Measurements from ENCODE around the gene TECR.
A peak's percentile ranks its signal among the peaks of the same experiment; 100 is the strongest.
"Not testable (repeated sequence)": the region's sequence is repeated elsewhere in the genome, so short reads cannot be mapped to it uniquely, and the experiment has no call there.

Gene TECR

DNA sequence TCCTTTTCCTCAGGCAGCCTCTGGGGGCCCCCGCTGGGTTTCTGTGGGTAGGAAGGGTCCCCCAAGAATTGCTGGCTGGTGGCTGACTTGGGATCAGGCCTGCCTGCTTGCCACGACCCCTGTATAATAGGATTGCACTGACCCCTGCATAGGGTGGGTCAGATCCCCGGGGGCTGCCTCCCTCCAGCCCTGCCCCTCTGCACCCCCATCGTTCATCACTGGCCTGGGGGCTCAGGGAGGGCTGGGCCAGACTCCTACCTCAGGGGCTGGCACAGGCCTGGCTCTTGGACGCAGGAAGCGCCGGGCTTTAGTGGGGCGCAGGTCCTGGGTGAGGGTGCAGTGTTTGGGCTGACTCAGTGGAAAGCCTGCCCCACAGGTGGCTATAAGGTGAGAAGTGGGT lies 31.9 kb downstream of the TECR start:
- no peak overlapping the region for H3K27ac ChIP-seq
- H3K27me3 ChIP-seq (ENCODE audit: insufficient read depth, low read depth, severe bottlenecking): no peaks in the 10 kb centered on the region
- H3K9me3 ChIP-seq (ENCODE audit: severe bottlenecking): no peaks in the 10 kb centered on the region
- no peak for DNase-seq
- no peak for TF ChIP-seq CTCF (IDR thresholded peaks at IDR 0.05; ENCODE audit: low read depth, low read length)
- H3K36me3 ChIP-seq: peaks cover 35% of the 10 kb centered on the region
- no peak overlapping the region for H3K4me3 ChIP-seq (ENCODE audit: low read depth, low read length)

DNA sequence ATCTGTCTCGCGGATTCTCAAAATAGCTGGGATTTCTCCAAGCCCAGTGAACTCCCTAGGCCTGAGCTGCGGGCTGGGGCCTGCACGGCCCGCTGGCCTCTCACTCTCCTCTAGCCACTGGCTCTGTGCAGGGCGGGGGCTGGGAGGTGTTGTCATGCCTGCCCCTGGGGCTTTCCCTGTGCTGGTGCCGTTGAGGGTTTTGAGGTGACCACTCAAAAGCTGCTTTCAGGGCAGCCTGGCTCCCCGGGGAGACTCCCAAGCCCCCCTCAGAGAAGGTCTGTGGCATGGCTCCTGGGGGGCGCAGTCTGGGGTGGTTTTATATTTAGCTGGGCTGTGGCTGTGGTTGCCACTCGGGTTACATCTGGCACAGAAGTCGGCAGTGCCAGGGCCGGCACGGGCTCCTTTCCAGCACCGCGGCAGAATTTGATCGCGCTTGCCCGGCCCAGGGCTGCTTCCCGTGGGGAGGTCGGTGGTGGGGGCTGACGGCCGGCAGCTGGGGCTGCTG lies 32.5 kb downstream of the TECR start:
- H3K27me3 ChIP-seq (ENCODE audit: insufficient read depth, low read depth, severe bottlenecking): no peaks in the 10 kb centered on the region
- no peak overlapping the region for H3K27ac ChIP-seq
- no peak for TF ChIP-seq CTCF (IDR thresholded peaks at IDR 0.05; ENCODE audit: low read depth, low read length)
- H3K36me3 ChIP-seq: peaks cover 38% of the 10 kb centered on the region
- no peak overlapping the region for H3K4me3 ChIP-seq (ENCODE audit: low read depth, low read length)
- no peaks in the 10 kb centered on the region for H3K9me3 ChIP-seq (ENCODE audit: severe bottlenecking)
- no peak for DNase-seq

DNA sequence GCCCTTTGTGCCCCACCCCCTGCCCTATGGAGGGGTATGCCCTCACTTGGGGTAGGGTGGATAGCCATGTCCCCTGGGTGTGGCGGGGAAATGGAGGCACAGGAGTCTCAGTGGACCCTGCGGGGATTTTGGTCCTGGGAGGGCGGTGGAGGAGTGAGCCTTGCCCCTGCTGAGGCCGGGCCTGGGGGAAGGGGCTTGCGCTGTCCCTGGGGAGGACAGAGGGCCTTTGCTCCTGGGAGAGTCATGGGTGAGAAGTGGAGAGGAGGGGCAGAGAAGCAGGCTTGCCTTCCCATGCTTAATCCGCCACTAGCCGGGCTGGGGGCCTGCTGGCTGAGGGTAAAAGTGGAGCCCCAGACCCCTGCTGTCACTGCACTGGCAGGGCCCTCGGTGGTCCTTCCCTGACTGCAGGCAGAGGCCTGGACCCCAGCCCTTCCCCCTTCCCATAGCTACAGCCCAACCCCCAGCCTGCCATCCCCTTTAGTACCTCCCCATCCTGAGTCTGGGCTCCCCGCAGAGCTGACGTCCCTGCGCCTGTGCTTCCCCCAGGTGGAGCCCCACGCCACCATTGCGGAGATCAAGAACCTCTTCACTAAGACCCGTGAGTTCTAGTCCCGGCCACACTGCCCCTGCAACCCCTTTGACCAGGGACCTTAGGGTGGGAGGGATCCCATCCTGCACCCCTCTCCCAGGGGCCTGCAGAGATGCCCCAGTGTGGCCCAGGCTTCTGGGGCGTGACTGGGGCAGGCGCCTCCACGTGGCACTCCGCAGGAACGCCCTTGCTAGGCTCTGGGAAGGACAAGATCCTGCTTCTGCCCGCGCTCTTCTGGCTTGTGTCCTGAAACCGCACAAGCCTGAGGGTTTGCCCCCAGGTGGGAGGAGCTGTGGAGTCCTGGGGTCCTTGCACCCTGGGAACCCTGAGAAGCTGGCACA lies 33.5 kb downstream of the TECR start:
- H3K27ac ChIP-seq: no peak overlapping the region
- no peaks in the 10 kb centered on the region for H3K27me3 ChIP-seq (ENCODE audit: insufficient read depth, low read depth, severe bottlenecking)
- H3K36me3 ChIP-seq: peaks cover 37% of the 10 kb centered on the region
- no peak for TF ChIP-seq CTCF (IDR thresholded peaks at IDR 0.05; ENCODE audit: low read depth, low read length)
- no peak for DNase-seq
- H3K4me3 ChIP-seq (ENCODE audit: low read depth, low read length): no peak overlapping the region
- no peaks in the 10 kb centered on the region for H3K9me3 ChIP-seq (ENCODE audit: severe bottlenecking)

GRCh38 chr19:14563590-14563926 lies 34.2 kb downstream of the TECR start:
- no peaks in the 10 kb centered on the region for H3K27me3 ChIP-seq (ENCODE audit: insufficient read depth, low read depth, severe bottlenecking)
- DNase-seq: no peak
- no peak overlapping the region for H3K27ac ChIP-seq
- TF ChIP-seq CTCF (IDR thresholded peaks at IDR 0.05; ENCODE audit: low read depth, low read length): no peak
- peaks cover 37% of the 10 kb centered on the region for H3K36me3 ChIP-seq
- H3K4me3 ChIP-seq (ENCODE audit: low read depth, low read length): no peak overlapping the region
- no peaks in the 10 kb centered on the region for H3K9me3 ChIP-seq (ENCODE audit: severe bottlenecking)

- DNase-seq: peak; percentile 83
- TF ChIP-seq CTCF (IDR thresholded peaks at IDR 0.05; ENCODE audit: low read depth, low read length): no peak
- no peaks in the 10 kb centered on the region for H3K9me3 ChIP-seq (ENCODE audit: severe bottlenecking)
- no peak overlapping the region for H3K4me3 ChIP-seq (ENCODE audit: low read depth, low read length)
- no peaks in the 10 kb centered on the region for H3K27me3 ChIP-seq (ENCODE audit: insufficient read depth, low read depth, severe bottlenecking)
- peaks cover 37% of the 10 kb centered on the region for H3K36me3 ChIP-seq
- H3K27ac ChIP-seq: no peak overlapping the region
Measured at GRCh38 chr19:14563989-14564651, 34.7 kb downstream of the TECR start.

DNA sequence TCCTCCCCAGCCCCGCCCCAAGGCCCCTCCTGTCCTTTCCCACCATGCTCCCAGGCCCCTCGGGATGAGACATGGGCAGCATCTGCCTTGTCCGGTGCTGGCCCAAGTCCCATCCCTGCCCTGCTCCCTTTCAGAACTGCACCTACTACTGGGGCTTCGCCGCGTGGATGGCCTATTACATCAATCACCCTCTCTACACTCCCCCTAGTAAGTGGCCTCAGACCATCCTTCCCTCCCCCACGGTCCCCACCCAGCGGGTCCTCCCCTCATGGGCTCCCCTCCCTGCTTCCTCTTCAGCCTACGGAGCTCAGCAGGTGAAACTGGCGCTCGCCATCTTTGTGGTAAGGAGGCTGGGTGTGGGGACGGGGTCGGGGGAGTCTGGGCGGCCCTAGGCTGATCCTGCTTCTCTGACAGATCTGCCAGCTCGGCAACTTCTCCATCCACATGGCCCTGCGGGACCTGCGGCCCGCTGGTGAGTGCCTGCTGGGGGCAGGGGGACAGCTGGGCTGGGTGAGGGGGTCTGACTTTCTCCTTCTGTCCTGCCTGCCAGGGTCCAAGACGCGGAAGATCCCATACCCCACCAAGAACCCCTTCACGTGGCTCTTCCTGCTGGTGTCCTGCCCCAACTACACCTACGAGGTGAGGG lies 35.4 kb downstream of the TECR start:
- H3K4me3 ChIP-seq (ENCODE audit: low read depth, low read length); H3K9me3 ChIP-seq (ENCODE audit: severe bottlenecking); DNase-seq; H3K27ac ChIP-seq; H3K27me3 ChIP-seq (ENCODE audit: insufficient read depth, low read depth, severe bottlenecking): not testable (repeated sequence)
- peaks cover 37% of the 10 kb centered on the region for H3K36me3 ChIP-seq
